Gastroesophageal sphincter (tissue), 3 donors: ENCODE data around the gene HSD17B3.

Experiments used
- CTCF ChIP-seq, 4 experiments: fragments of 200-600 bp in 2 of 4; fragments of 450-650 bp in 2 of 4; sonication (generic) in 1 of 4; IDR thresholded peaks; one replicate each; pipeline ENCODE4 v1.5.1; 2017 to 2019; ENCODE audit warnings: antibody characterized with exemption in 4 of 4, mild to moderate bottlenecking in 2 of 4, moderate library complexity in 2 of 4
- POLR2A ChIP-seq, 2 donors: fragments of 450-650 bp; IDR thresholded peaks; one replicate each; pipeline ENCODE4 v1.6.1; 2017; ENCODE audit warnings: antibody characterized with exemption in 2 of 2, mild to moderate bottlenecking in 2 of 2, moderate library complexity in 1 of 2

GRCh38 chr9:96216583-96216982 lies 85.4 kb downstream of the HSD17B3 start:
- no peak for TF ChIP-seq CTCF (IDR thresholded peaks at IDR 0.05)
- TF ChIP-seq POLR2A (IDR thresholded peaks at IDR 0.05): no peak
